Astrocyte of the cerebellum (primary cell): ENCODE results near the gene SNRPA1.
"Not testable (repeated sequence)": the region's sequence is repeated elsewhere in the genome, so short reads cannot be mapped to it uniquely, and the experiment has no call there.

Experiments
- DNase-seq: peaks from one replicate; pipeline ENCODE4 v3.0.0-alpha.2; 2011; ENCODE audit warnings: low read depth
- H3K4me3 ChIP-seq: 2 replicates; pipeline ENCODE4 v1.5.1; 2011; ENCODE audit warnings: mild to moderate bottlenecking, low read depth, low read length, moderate library complexity
- in situ Hi-C: cut with HindIII; loops from 2 replicates; pipeline ENCODE4 v1.10.0; 2017; ENCODE audit warnings: low sequenced_read_pairs
- TF ChIP-seq, protein P1 (sequence below): IDR thresholded peaks from 2 replicates; pipeline ENCODE4 v1.5.1; 2012; ENCODE audit warnings: low read length, low read depth, moderate library complexity, mild to moderate bottlenecking; ENCODE audit errors: missing control alignments

Gene SNRPA1

GRCh38 chr15:101295607-101296161, 636 bp upstream of the SNRPA1 start:
- in situ Hi-C loops = loop anchor here (5.0 to 10.0 kb wide), 3 partner anchors 329 to 429 kb away; partner anchors contain the start of genes TARS3 and TM2D3
- TF ChIP-seq, protein P1, sequence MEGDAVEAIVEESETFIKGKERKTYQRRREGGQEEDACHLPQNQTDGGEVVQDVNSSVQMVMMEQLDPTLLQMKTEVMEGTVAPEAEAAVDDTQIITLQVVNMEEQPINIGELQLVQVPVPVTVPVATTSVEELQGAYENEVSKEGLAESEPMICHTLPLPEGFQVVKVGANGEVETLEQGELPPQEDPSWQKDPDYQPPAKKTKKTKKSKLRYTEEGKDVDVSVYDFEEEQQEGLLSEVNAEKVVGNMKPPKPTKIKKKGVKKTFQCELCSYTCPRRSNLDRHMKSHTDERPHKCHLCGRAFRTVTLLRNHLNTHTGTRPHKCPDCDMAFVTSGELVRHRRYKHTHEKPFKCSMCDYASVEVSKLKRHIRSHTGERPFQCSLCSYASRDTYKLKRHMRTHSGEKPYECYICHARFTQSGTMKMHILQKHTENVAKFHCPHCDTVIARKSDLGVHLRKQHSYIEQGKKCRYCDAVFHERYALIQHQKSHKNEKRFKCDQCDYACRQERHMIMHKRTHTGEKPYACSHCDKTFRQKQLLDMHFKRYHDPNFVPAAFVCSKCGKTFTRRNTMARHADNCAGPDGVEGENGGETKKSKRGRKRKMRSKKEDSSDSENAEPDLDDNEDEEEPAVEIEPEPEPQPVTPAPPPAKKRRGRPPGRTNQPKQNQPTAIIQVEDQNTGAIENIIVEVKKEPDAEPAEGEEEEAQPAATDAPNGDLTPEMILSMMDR = no peak
- peak overlapping the region; percentile 99 for H3K4me3 ChIP-seq
- no peak for DNase-seq

DNA sequence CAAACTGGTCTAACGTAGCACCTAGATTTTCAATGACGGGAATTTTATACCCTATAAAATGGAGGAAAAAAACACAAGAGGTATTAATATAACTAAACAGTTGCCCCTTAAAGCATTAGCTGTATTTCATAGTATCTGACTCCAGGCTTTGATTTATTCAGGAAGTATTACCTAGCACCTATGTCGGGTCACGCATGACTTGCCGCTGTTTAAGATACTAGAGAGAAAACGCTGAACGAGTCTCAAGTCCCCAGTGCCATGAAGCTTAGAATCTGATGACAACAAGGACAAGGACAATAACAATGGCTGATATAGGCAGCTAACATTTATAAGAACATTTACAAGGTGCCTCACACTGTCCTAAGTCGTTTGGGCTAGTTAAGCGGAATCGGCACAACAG, 1.9 kb downstream of the SNRPA1 start:
- TF ChIP-seq, protein P1 = no peak
- no peak for DNase-seq
- in situ Hi-C loops = loop anchor here (10.0 kb wide), 2 partner anchors 332 to 432 kb away; partner anchors contain the start of gene TARS3
- H3K4me3 ChIP-seq = peak overlapping the region; percentile 99

DNA sequence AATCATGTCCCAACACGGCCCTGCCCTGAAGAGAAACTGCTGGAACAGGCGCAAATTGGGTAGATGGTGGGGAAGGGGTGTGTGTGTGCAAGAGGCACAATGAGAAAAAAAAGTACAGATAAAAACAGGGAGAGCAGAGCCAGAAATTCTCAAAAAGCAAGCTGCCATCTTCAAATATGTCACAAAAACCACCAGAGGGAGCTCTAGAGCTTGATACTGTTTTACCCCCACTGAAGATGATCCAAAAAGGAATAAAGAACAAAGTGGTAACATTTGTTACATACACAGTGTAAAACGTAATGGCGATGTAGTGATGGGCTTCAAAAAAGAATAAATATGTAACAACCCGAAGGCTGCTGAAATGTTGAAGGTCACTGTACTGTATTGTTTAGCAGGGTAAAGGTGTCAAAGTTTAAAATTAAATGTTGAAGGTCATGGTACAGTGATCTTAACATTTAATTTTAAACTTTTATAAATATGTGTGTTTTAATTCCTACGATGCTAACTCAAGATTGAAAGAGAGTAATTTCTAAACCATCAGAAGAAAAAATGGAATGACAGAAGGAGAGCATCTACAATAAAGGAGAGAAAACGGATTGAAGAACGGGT, 6.0 kb downstream of the SNRPA1 start:
- peak; percentile 19 for DNase-seq
- in situ Hi-C loops = no loop called here
- TF ChIP-seq, protein P1 = peak; percentile 54
- no peak overlapping the region for H3K4me3 ChIP-seq

DNA sequence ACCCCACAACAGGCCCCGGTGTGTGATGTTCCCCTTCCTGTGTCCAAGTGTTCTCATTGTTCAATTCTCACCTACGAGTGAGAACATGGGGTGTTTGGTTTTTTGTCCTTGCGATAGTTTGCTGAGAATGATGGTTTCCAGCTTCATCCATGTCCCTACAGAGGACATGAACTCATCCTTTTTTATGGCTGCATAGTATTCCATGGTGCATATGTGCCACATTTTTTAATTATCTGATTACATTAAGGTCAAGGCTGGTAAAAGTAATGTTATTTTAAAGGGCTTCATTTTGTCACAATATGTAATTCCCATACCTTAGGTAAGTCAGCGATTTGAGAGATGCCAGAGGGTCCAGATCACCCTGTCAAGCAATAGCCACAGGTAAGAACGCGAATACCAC, 7.7 kb downstream of the SNRPA1 start:
- H3K4me3 ChIP-seq, DNase-seq, in situ Hi-C loops: not testable (repeated sequence)

- H3K4me3 ChIP-seq = no peak overlapping the region
- TF ChIP-seq, protein P1 = no peak
- in situ Hi-C loops = no loop called here
- no peak for DNase-seq
Measured at GRCh38 chr15:101286471-101287114, 8.5 kb downstream of the SNRPA1 start.

- DNase-seq = no peak
- TF ChIP-seq, protein P1 = no peak
- in situ Hi-C loops = no loop called here
Measured at GRCh38 chr15:101283931-101284330, 11.1 kb downstream of the SNRPA1 start.

DNA sequence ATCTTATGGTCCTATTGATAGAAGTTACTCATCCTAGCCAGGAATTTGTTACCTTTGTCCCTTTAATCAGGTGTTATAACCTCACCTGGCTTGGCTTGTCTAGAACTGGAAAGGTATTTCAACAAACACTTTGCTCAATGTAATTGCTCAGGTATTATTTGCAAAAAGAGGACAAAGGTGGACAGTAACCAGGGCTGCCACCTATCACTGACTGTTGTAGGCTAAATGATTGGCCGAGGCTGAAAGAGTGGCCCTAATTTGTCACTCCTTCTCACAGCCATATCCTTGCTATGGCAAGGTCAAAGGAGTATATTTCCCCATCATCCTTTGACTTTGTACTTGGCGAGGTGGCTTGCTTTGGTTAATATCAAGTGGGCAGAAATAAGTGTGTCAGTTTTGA, 15.0 kb downstream of the SNRPA1 start:
- no peak overlapping the region for H3K4me3 ChIP-seq
- DNase-seq = no peak
- in situ Hi-C loops = no loop called here
- TF ChIP-seq, protein P1 = no peak

More at GRCh38 chr15:101283931-101284330, 11.1 kb downstream of the SNRPA1 start:
- no peak overlapping the region for H3K4me3 ChIP-seq
